WERI-Rb-1 (cell line): Measurements from ENCODE around the gene MUC15.

ENCODE experiments used
- DNase-seq: peaks from one replicate; pipeline ENCODE4 v3.0.0-alpha.2; 2020
- H3K27ac ChIP-seq: fragments of 250-450 bp; sonication (Bioruptor Pico); 2 replicates; pipeline ENCODE4 v1.5.1; 2020; ENCODE audit warnings: mild to moderate bottlenecking, moderate library complexity
- H3K27me3 ChIP-seq: fragments of 250-450 bp; sonication (Bioruptor Pico); 2 replicates; pipeline ENCODE4 v1.5.1; 2021; ENCODE audit warnings: mild to moderate bottlenecking, low read depth, moderate library complexity; ENCODE audit not compliant: insufficient read depth, severe bottlenecking
- H3K36me3 ChIP-seq: fragments of 250-450 bp; sonication (Bioruptor Pico); 2 replicates; pipeline ENCODE4 v1.5.1; 2020; ENCODE audit warnings: mild to moderate bottlenecking, moderate library complexity
- H3K4me3 ChIP-seq: 2 replicates; pipeline ENCODE4 v1.5.1; 2011; ENCODE audit warnings: low read depth, mild to moderate bottlenecking, control low read depth, low read length
- H3K9me3 ChIP-seq: fragments of 250-450 bp; sonication (Bioruptor Pico); 2 replicates; pipeline ENCODE4 v1.5.1; 2021; ENCODE audit warnings: mild to moderate bottlenecking, moderate library complexity; ENCODE audit not compliant: severe bottlenecking
- CTCF ChIP-seq: IDR thresholded peaks from 2 replicates; pipeline ENCODE4 v1.5.1; 2011; ENCODE audit warnings: low read depth, mild to moderate bottlenecking, control low read depth, inconsistent platforms, low read length

MUC15 gene

GRCh38 chr11:26519469-26519868 is 52.6 kb downstream of the MUC15 start:
- Histone ChIP-seq H3K9me3 (no peaks in the 10 kb centered on the region), H3K27me3 (no peaks in the 10 kb centered on the region), H3K4me3 (no peak overlapping the region), H3K36me3 (no peaks in the 10 kb centered on the region), H3K27ac (no peak overlapping the region)
- DNase-seq, result no peak
- no peak for TF ChIP-seq CTCF

GRCh38 chr11:26512196-26512595 is 59.9 kb downstream of the MUC15 start:
- H3K9me3 ChIP-seq, result no peaks in the 10 kb centered on the region
- TF ChIP-seq CTCF, result no peak

GRCh38 chr11:26510756-26511155 is 61.3 kb downstream of the MUC15 start:
- Histone ChIP-seq H3K9me3 (no peaks in the 10 kb centered on the region), H3K27ac (no peak overlapping the region), H3K27me3 (no peaks in the 10 kb centered on the region), H3K4me3 (no peak overlapping the region), H3K36me3 (no peaks in the 10 kb centered on the region)
- DNase-seq, result no peak
- no peak for TF ChIP-seq CTCF

More at GRCh38 chr11:26512196-26512595, 59.9 kb downstream of the MUC15 start:
- Histone ChIP-seq H3K27me3 (no peaks in the 10 kb centered on the region), H3K4me3 (no peak overlapping the region), H3K27ac (no peak overlapping the region), H3K36me3 (no peaks in the 10 kb centered on the region)
- DNase-seq, result no peak

GRCh38 chr11:26510164-26510563 is 61.9 kb downstream of the MUC15 start:
- Histone ChIP-seq H3K4me3 (no peak overlapping the region), H3K27ac (no peak overlapping the region), H3K27me3 (no peaks in the 10 kb centered on the region), H3K36me3 (no peaks in the 10 kb centered on the region), H3K9me3 (no peaks in the 10 kb centered on the region)
- DNase-seq, result no peak
- TF ChIP-seq CTCF, result no peak
